H1 (cell line): ENCODE data around the gene ASB6. TPM values are rescaled to one million over a fixed set of nuclear protein-coding genes. Genes with fewer than 3 reads are reported as not detected.

Experiments
- CTCF ChIA-PET: fragments of 300-600 bp; sonication (Branson Sonifier 250); formaldehyde crosslinking; loops from one replicate; lab custom pipeline; 2021; ENCODE audit not compliant: partially characterized antibody; lab: Charles Lee
- POLR2A ChIA-PET: fragments of 300-600 bp; sonication (Branson Sonifier 250); formaldehyde crosslinking; loops from one replicate; lab custom pipeline; 2021; ENCODE audit warnings: inconsistent platforms; ENCODE audit not compliant: partially characterized antibody; lab: Charles Lee
- DNase-seq, 2 experiments: peaks; one replicate each; pipeline versions ENCODE4 v3.0.0 to v3.0.0-alpha.2; 2010 to 2022; ENCODE audit warnings: low spot score in 2 of 2, low read depth in 1 of 2, mixed read lengths in 1 of 2
- FAIRE-seq: peaks from 2 replicates; lab custom pipeline; 2011; peaks lifted over from hg19 to GRCh38; lab: Jason Lieb, UNC
- H2AFZ ChIP-seq: 2 replicates; pipeline ENCODE4 v1.8.1; 2012; ENCODE audit warnings: low read length, inconsistent platforms
- H2AK5ac ChIP-seq: 2 replicates; pipeline ENCODE4 v1.6.1; 2013; ENCODE audit warnings: low read depth, low read length
- H2BK120ac ChIP-seq: replicated peaks from 2 replicates; pipeline ENCODE3; 2013; ENCODE audit warnings: low read depth, low read length, inconsistent platforms
- H2BK12ac ChIP-seq: 2 replicates; pipeline ENCODE4 v1.6.1; 2013; ENCODE audit warnings: low read depth, low read length
- H2BK15ac ChIP-seq: 2 replicates; pipeline ENCODE4 v1.6.1; 2013; ENCODE audit warnings: low read length
- H2BK20ac ChIP-seq: 2 replicates; pipeline ENCODE4 v1.6.1; 2013; ENCODE audit warnings: low read length
- H2BK5ac ChIP-seq: 2 replicates; pipeline ENCODE4 v1.6.1; 2013; ENCODE audit warnings: low read depth, low read length
- H3K14ac ChIP-seq: 2 replicates; pipeline ENCODE4 v1.6.1; 2013; ENCODE audit warnings: inconsistent platforms; ENCODE audit not compliant: insufficient read length
- H3K18ac ChIP-seq: 2 replicates; pipeline ENCODE4 v1.6.1; 2013; ENCODE audit warnings: low read length; ENCODE audit errors: extremely low read depth
- H3K23ac ChIP-seq: 2 replicates; pipeline ENCODE4 v1.6.1; 2013; ENCODE audit warnings: inconsistent platforms; ENCODE audit not compliant: insufficient read length
- H3K23me2 ChIP-seq: 2 replicates; pipeline ENCODE4 v1.6.1; 2013; ENCODE audit warnings: low read depth, low read length
- H3K27ac ChIP-seq: 2 replicates; pipeline ENCODE4 v1.6.1; 2011; ENCODE audit warnings: low read depth, low read length, inconsistent platforms
- H3K27me3 ChIP-seq, 4 experiments: replicated peaks in 1 of 4; 1 replicate in 1 of 4; 2 replicates in 3 of 4; pipeline versions ENCODE4 v1.6.1 to v1.8.1; 2011 to 2013; ENCODE audit warnings: low read length in 3 of 4, mild to moderate bottlenecking in 3 of 4, inconsistent platforms in 2 of 4, mixed read lengths in 2 of 4, moderate library complexity in 1 of 4; ENCODE audit not compliant: control insufficient read depth in 3 of 4, insufficient read depth in 3 of 4; ENCODE audit errors: extremely low read depth in 1 of 4
- H3K36me3 ChIP-seq, 4 experiments: 2 replicates each; pipeline versions ENCODE4 v1.6.1 to v1.8.1; 2011 to 2013; ENCODE audit warnings: mild to moderate bottlenecking in 4 of 4, low read length in 3 of 4, moderate library complexity in 2 of 4, control low read depth in 1 of 4, inconsistent platforms in 1 of 4; ENCODE audit not compliant: insufficient read depth in 4 of 4, control insufficient read depth in 2 of 4
- H3K4ac ChIP-seq: replicated peaks from 2 replicates; pipeline ENCODE3; 2013; ENCODE audit warnings: low read length, low read depth, mixed read lengths, inconsistent platforms; ENCODE audit not compliant: insufficient read length
- H3K4me1 ChIP-seq, 4 experiments: replicated peaks in 1 of 4; 1 replicate in 1 of 4; 2 replicates in 3 of 4; pipeline versions ENCODE4 v1.6.1 to v1.8.1; 2011 to 2013; ENCODE audit warnings: low read length in 3 of 4, inconsistent platforms in 2 of 4, mixed read lengths in 1 of 4; ENCODE audit not compliant: insufficient read depth in 4 of 4, control insufficient read depth in 3 of 4
- H3K4me2 ChIP-seq, 2 experiments: 2 replicates each; pipeline versions ENCODE4 v1.6.1 to v1.8.1; 2011 to 2013; ENCODE audit warnings: low read depth in 2 of 2, low read length in 2 of 2, control low read depth in 1 of 2, inconsistent platforms in 1 of 2, mild to moderate bottlenecking in 1 of 2; ENCODE audit not compliant: insufficient read depth in 1 of 2
- H3K4me3 ChIP-seq, 4 experiments: fragments of 200-600, 300-600 bp in 1 of 4; sonication (generic), shearing (Covaris generic), sonication (Bioruptor Twin) in 1 of 4; 2 replicates each; pipeline versions ENCODE4 v1.5.1 to v1.8.1; 2011 to 2016; ENCODE audit warnings: low read length in 4 of 4, low read depth in 3 of 4, control low read depth in 2 of 4, inconsistent platforms in 2 of 4, mild to moderate bottlenecking in 2 of 4, mixed read lengths in 1 of 4, moderate library complexity in 1 of 4; ENCODE audit not compliant: insufficient read depth in 2 of 4; ENCODE audit errors: extremely low read depth in 1 of 4
- H3K56ac ChIP-seq: replicated peaks from 2 replicates; pipeline ENCODE3; 2013; ENCODE audit warnings: low read depth, mild to moderate bottlenecking, mixed read lengths, low read length, inconsistent platforms; ENCODE audit not compliant: insufficient read length
- H3K79me1 ChIP-seq: 2 replicates; pipeline ENCODE4 v1.6.1; 2013; ENCODE audit warnings: low read depth, low read length, control low read depth
- H3K79me2 ChIP-seq, 2 experiments: 2 replicates each; pipeline versions ENCODE4 v1.6.1 to v1.8.1; 2012 to 2013; ENCODE audit warnings: low read length in 2 of 2, mild to moderate bottlenecking in 2 of 2, inconsistent platforms in 1 of 2; ENCODE audit not compliant: insufficient read depth in 2 of 2, control insufficient read depth in 1 of 2
- H3K9ac ChIP-seq, 4 experiments: replicated peaks in 1 of 4; 1 replicate in 1 of 4; 2 replicates in 3 of 4; pipeline versions ENCODE4 v1.6.1 to v1.8.1; 2011 to 2013; ENCODE audit warnings: low read depth in 3 of 4, low read length in 3 of 4, control low read depth in 2 of 4, mild to moderate bottlenecking in 2 of 4, moderate library complexity in 2 of 4, inconsistent platforms in 1 of 4; ENCODE audit errors: extremely low read depth in 1 of 4
- H3K9me3 ChIP-seq, 2 experiments: 2 replicates each; pipeline versions ENCODE4 v1.6.1 to v1.8.1; 2012 to 2013; ENCODE audit warnings: mild to moderate bottlenecking in 2 of 2, moderate library complexity in 2 of 2, control low read depth in 1 of 2, inconsistent platforms in 1 of 2, low read depth in 1 of 2, low read length in 1 of 2, mixed read lengths in 1 of 2; ENCODE audit not compliant: insufficient read depth in 2 of 2
- H4K20me1 ChIP-seq, 2 experiments: replicated peaks in 1 of 2; 2 replicates each; pipeline versions ENCODE3 to v1.8.1; 2011 to 2013; ENCODE audit warnings: inconsistent platforms in 2 of 2, low read length in 2 of 2, mild to moderate bottlenecking in 1 of 2; ENCODE audit not compliant: insufficient read depth in 2 of 2, control insufficient read depth in 1 of 2
- H4K5ac ChIP-seq: 2 replicates; pipeline ENCODE4 v1.6.1; 2013; ENCODE audit warnings: low read length, low read depth, mixed read lengths, inconsistent platforms; ENCODE audit not compliant: insufficient read length
- H4K8ac ChIP-seq: 2 replicates; pipeline ENCODE4 v1.8.0; 2013; ENCODE audit warnings: mild to moderate bottlenecking, moderate library complexity, low read length, inconsistent platforms; ENCODE audit not compliant: insufficient read depth; ENCODE audit errors: extremely low read depth
- H4K91ac ChIP-seq: replicated peaks from 2 replicates; pipeline ENCODE3; 2013; ENCODE audit warnings: low read length, mixed read lengths, inconsistent platforms; ENCODE audit not compliant: insufficient read length
- CHD2 ChIP-seq: IDR thresholded peaks from 2 replicates; pipeline ENCODE4 v1.6.1; 2012; ENCODE audit warnings: low read length, improper control_type of control experiment
- CREB1 ChIP-seq: IDR thresholded peaks from 2 replicates; pipeline ENCODE4 v1.6.1; 2012; ENCODE audit warnings: inconsistent platforms
- FOSL1 ChIP-seq: IDR thresholded peaks from 2 replicates; pipeline ENCODE4 v1.6.1; 2011; ENCODE audit warnings: mild to moderate bottlenecking, low read depth, low read length, moderate library complexity; ENCODE audit not compliant: insufficient read depth
- RBBP5 ChIP-seq: IDR thresholded peaks from 2 replicates; pipeline ENCODE4 v1.7.1; 2012; ENCODE audit warnings: low read depth, mild to moderate bottlenecking, inconsistent platforms, low read length, moderate library complexity, borderline replicate concordance
- SIN3A ChIP-seq, 2 experiments: IDR thresholded peaks in 1 of 2; conservative IDR thresholded peaks in 1 of 2; 2 replicates each; pipeline ENCODE4 v1.6.1; 2011 to 2012; ENCODE audit warnings: low read length in 2 of 2, improper control_type of control experiment in 1 of 2, low read depth in 1 of 2, mild to moderate bottlenecking in 1 of 2
- SP2 ChIP-seq: IDR thresholded peaks from 2 replicates; pipeline ENCODE4 v1.6.1; 2012; ENCODE audit warnings: mild to moderate bottlenecking, low read length, inconsistent platforms
- SUZ12 ChIP-seq: fragments of 200-600 bp; sonication (generic); IDR thresholded peaks from 2 replicates; pipeline ENCODE4 v1.6.1; 2012; ENCODE audit warnings: mild to moderate bottlenecking, inconsistent platforms, low read length, moderate library complexity, mixed read lengths
- TEAD4 ChIP-seq: IDR thresholded peaks from 2 replicates; pipeline ENCODE4 v1.6.1; 2012; ENCODE audit warnings: low read depth, low read length, inconsistent platforms, mixed read lengths
- USF2 ChIP-seq: IDR thresholded peaks from 2 replicates; pipeline ENCODE4 v1.6.1; 2011; ENCODE audit warnings: low read length, improper control_type of control experiment
- WGBS, 2 experiments: shearing (Covaris generic) in 1 of 2; methylation state at CpG; one replicate each; pipeline versions ENCODE4 v1.1.6 to v1.1.7; 2013 to 2015; ENCODE audit warnings: low lambda C conversion rate in 2 of 2, mixed read lengths in 2 of 2, inconsistent platforms in 1 of 2, low coverage in 1 of 2, missing lambda C conversion rate in 1 of 2; ENCODE audit not compliant: insufficient replicate concordance in 2 of 2, insufficient coverage in 1 of 2, insufficient read length in 1 of 2; ENCODE audit errors: extremely low coverage in 1 of 2, missing lambda C conversion rate in 1 of 2; 5-methylcytosine and 5-hydroxymethylcytosine counted together
- polyA plus RNA-seq, 7 experiments: library from polyadenylated mRNA; depleted of rRNA in 3 of 7; stranded (reverse) in 5 of 7; unstranded in 2 of 7; fragments of >200 nt in 5 of 7; fragments of 200-250 nt in 2 of 7; gene quantifications; 1 replicate in 5 of 7; 2 replicates in 1 of 7; 4 replicates in 1 of 7; pipeline versions ENCODE4 v1.2.1 to v1.2.3, GENCODE V29; 2011 to 2013; ENCODE audit warnings: missing spikeins in 2 of 7, mixed read lengths in 2 of 7
- total RNA-seq: library from RNA; stranded (reverse); fragmentation: NEBNext Ultra II Directional; extraction: Animal tissue kit (Norgen Biotek cat#: 25700); gene quantifications from 2 replicates; pipeline ENCODE4 v1.2.1, GENCODE V29; 2021

ASB6 gene
- total and polyA plus RNA-seq, 2 of the 8 experiments (the other 6 are each of a cell fraction or from before 2014, with no cell fraction given): 14.0 to 17.3 TPM

GRCh38 chr9:129681924-129682323 is 40.0 kb upstream of the ASB6 start:
- Histone ChIP-seq H3K79me2 (no peaks in the 10 kb centered on the region), H3K18ac (no peak overlapping the region), H3K56ac (no peak overlapping the region)
- TF ChIP-seq FOSL1: no peak
- TF ChIP-seq SP2: no peak
- TF ChIP-seq USF2: no peak
- TF ChIP-seq RBBP5: no peak
- no peak for TF ChIP-seq TEAD4
- no peak for TF ChIP-seq CREB1
- no peak for TF ChIP-seq SUZ12
- TF ChIP-seq SIN3A (conservative IDR thresholded peaks at IDR 0.05 in 1 of 2, IDR thresholded peaks at IDR 0.05 in 1 of 2; ENCODE audit: low read depth in 1 of 2, low read length in 2 of 2): no peak
- no peak for TF ChIP-seq CHD2
- TF ChIP-seq, all 59 proteins: peak for 0
- CTCF ChIA-PET: interaction anchor here (0.7 to 1.6 kb wide), 6 partner anchors 7 to 57 kb away, joined by 3 to 4 read pairs (median 3); no protein-coding TSS in a partner anchor
- Histone ChIP-seq H4K8ac (no peak overlapping the region), H3K23me2 (no peaks in the 10 kb centered on the region), H3K4me3 (no peak overlapping the region), H2BK12ac (no peak overlapping the region), H4K20me1 (no peaks in the 10 kb centered on the region), H2AK5ac (no peak overlapping the region), H4K91ac (no peak overlapping the region), H3K9ac (no peak overlapping the region), H3K9me3 (no peaks in the 10 kb centered on the region), H3K4me1 (no peaks in the 10 kb centered on the region; a peak in 1 of 7 replicates), H2BK20ac (no peak overlapping the region), H4K5ac (no peak overlapping the region), H2AFZ (no peak overlapping the region), H3K36me3 (no peaks in the 10 kb centered on the region), H3K4ac (no peak overlapping the region), H3K14ac (no peak overlapping the region), H2BK120ac (no peak overlapping the region), H2BK15ac (no peak overlapping the region), H3K23ac (no peak overlapping the region), H3K27me3 (no peaks in the 10 kb centered on the region; a peak in 2 of 7 replicates), H3K79me1 (no peaks in the 10 kb centered on the region), H2BK5ac (no peak overlapping the region), H3K4me2 (no peak overlapping the region), H3K27ac (no peak overlapping the region)
- POLR2A ChIA-PET: interaction anchor here (1.9 kb wide), 1 partner anchor 15 kb away, joined by 6 read pairs; no protein-coding TSS in a partner anchor
- FAIRE-seq: no peak
- no peak for DNase-seq
- WGBS, 2 experiments: 83% methylated on average over 9 of the region's 11 CpGs; no CpG with 5 or more reads in 1 of the 2 experiments
